GM18499 (cell line): Measurements from ENCODE around the gene SERPINA12.

Source experiments
- ATAC-seq: cut with Tn5 transposase; IDR thresholded peaks from one replicate; pipeline ENCODE4 v1.9.1; 2021; ENCODE audit warnings: moderate number of reproducible peaks; ENCODE audit not compliant: insufficient read depth, unreplicated experiment

SERPINA12 gene, protein sequence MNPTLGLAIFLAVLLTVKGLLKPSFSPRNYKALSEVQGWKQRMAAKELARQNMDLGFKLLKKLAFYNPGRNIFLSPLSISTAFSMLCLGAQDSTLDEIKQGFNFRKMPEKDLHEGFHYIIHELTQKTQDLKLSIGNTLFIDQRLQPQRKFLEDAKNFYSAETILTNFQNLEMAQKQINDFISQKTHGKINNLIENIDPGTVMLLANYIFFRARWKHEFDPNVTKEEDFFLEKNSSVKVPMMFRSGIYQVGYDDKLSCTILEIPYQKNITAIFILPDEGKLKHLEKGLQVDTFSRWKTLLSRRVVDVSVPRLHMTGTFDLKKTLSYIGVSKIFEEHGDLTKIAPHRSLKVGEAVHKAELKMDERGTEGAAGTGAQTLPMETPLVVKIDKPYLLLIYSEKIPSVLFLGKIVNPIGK

GRCh38 chr14:94509356-94509755, at the start of gene SERPINA12:
Gene SERPINA12 (minus strand): TSS chr14:94509469. CDS start chr14:94498397, 11,072 bp downstream.
- no peak for ATAC-seq

- ATAC-seq: no peak
These were observed 49.6 kb upstream of the SERPINA12 start for GRCh38 chr14:94558842-94559241.

GRCh38 chr14:94557327-94557726, 48.1 kb upstream of the SERPINA12 start:
- no peak for ATAC-seq

DNA sequence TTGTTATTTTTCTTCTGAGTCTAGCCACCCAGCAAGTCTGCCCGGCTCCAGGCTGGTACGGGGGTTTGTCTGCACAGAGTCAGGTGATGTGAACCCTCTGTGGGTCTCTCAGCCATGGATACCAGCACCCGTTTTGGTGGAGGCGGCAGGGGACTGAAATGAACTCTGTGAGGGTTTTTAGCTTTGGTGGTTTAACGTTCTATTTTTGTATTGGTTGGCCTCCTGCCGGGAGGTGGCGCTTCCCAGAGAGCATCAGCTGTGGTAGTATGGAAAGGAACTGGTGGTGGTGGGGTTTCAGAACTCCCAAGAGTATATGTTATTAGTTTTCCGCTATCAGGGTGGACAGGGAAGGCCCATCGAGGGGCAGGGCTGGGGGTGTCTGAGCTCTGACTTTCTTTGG, 46.7 kb upstream of the SERPINA12 start:
- ATAC-seq: no peak

GRCh38 chr14:94550041-94550440, 40.8 kb upstream of the SERPINA12 start:
- ATAC-seq: no peak

- no peak for ATAC-seq
These were observed 40.0 kb upstream of the SERPINA12 start for GRCh38 chr14:94548999-94549985.

DNA sequence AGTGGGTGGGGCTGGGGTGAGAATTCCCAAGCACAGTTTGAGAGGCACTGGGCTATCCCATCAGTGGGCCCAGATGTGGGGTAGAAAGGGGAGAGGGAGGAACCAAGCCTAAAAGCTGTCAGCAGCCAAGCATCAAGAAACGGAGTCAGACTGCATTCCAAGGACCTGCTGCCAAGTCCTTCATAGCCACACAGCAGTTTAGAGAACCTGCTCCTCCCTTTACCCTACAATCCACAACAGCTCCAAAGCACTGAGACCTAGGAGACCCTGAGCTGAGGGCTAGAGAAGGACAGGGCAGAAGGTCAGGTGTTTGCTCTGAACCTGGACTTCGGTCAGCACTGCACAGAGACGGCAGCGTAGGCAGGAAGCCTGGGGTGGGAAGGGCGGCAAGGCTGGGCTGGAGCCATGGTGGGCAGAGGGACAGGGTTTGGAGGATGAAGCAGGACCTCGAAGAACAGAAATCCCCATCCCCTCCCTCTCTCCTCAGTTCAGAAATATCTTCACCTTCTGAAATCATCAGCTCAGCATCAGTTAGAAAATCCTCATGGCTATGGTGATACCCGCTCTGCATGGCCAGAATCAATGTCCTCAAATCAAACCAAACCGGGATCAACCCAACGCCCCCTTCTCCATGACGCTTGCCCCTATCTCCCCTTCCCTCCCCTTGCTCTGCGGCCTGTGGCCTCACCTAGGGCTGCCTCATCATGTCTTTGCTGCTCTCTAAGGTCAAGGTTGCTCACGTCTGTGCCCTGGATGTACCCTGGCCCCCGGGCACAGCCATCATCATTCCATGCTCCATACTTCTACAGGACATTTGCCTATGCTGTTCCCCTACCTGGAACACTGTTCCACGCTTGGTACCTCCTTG, 39.1 kb upstream of the SERPINA12 start:
- no peak for ATAC-seq

GRCh38 chr14:94547726-94548125, 38.5 kb upstream of the SERPINA12 start:
- no peak for ATAC-seq

- ATAC-seq: no peak
These were observed 37.9 kb upstream of the SERPINA12 start for GRCh38 chr14:94547151-94547680.

DNA sequence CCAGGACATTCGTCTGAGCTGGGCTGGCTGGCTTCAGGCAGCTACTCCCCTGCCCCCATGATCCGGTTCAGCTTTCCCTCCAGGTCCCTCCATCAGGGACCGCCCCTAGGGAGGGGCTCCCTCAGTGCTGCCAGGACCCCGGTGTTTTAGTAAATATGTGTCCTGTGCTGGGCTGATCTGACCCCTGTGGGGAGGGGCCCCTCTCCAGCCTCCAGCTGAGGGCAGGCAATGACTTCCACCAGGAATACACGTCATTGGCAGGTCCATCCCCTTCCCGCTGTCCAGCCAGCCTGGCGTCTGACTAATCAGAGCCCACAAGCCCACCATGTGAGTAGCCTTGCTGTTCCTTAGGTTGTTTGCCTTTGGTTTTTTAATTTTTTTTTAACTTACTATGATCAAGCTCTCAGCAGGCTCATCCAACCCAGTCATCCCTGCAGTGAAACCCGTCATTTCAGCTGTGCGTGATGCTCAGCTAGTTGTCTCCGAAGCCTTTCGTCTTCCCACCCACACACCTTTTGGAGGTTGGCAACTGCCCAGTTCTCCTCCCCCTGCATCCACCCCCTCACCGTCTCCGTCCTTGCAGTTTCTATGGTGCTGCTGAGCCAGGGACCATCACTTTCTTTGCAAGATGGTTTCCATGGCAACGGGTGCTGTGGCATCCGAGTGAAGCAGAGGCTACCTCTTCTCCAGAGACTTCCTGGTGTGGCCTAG, 36.0 kb upstream of the SERPINA12 start:
- ATAC-seq: no peak

DNA sequence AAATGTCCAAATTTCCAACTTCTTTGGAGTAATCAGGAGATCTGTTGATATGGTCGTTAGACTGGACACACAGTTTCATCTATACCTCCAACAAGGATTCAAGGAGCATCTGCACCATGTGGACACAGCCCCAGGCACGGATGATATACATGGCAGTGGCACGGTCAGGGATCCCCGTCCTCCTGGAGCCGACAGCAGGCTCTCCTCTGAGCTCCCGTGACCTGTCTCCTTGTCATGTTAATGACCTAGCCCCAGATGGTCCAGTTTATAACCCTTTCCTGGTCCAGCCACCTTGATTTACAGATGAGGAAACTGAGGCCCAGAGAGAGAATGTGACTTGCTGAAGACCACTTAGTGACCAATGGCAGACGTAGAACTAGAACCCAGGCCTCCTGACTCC, 35.5 kb upstream of the SERPINA12 start:
- no peak for ATAC-seq

DNA sequence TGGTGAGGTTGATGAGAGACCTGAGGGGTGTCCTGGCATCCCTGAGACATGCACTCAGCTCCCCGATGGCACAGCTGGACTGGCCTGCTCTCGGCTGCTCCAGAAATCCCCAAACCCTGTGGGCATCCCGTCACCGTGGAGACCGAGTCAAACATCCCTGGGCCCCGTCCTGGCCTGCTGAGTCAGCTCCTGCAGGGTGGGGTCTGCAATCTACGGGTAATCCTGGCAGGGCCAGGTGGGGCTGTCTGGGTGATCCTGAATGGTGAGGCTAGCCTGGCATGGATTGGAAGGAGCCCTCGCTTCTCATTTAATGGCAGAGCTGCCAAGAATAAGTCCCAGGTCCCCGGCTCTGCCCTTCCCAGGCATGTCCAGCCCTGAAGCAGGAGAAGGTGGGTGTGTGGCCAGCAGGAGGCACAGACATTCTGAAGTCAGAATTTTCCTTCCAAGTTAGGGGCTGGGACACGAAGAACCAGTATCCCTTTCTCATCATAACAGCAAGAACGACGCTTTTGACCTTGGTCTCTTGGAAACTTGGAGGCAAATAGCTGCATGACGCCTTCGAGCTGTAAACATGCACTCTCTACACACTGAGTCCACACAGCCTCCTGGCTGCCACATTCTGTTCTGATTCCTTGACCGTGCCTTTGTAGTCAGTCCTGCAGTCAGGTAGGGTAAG, 34.3 kb upstream of the SERPINA12 start:
- no peak for ATAC-seq

DNA sequence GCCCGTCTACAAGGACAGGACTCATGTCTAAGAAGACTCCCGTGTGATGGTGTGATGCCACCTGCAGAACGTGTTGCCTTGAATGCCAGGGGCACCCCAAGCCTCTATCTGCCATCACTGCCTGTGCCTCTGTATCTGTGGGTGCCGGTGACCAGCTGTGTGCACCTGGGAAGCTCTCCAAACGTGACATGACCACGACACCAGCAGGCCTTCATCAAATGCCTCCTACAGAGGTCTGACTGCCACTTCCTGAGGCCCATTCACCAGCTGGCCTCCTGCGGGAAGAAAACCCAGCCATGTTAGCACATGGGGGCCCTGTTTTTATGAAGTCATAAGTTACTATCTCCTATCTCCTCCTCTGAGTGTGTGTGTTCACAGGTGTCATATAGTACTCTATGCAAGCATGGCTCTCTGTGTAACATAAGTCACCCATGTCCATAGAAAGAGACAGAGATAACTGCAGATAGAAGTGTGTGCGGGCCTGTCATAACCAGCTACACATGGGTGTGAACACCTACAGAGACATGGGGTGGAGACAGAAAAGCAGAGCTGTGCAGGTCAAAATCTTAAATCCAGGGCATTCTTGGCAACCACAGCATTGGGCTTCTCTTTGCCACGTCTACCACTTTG, 33.7 kb upstream of the SERPINA12 start:
- no peak for ATAC-seq

DNA sequence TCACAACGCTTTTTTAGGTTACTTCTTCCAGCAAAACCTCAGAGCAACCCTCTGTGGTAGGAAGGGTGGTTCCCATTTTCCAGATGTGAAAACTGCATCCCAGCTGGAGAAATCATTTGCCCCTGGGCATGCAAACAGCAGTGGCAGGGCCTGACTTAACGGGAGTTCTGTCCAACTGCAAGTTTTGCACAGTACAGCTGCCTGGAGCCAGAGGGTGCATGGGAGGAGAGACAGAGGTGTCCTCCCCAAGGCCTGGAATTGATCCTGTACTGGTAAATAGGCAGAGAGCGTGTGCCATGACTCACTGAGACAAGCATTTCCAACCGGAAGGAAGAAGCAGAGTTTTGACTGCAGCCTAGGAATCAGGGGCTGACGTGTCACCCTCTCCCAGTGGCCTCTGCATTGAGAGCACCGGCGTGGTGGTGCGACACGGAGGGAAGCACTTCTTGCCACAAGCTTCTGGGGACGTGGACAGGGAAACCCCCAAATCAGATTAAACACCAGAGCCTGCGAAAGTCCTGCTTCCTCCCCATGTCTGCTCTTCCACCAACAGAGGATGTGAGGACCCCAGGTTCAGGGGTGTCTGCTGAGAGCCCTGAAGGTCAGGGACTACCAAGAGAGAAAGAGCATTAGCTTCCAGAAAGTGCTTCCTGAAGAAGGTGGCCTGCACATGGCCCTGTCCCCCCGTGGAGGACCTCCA, 33.0 kb upstream of the SERPINA12 start:
- ATAC-seq: no peak

DNA sequence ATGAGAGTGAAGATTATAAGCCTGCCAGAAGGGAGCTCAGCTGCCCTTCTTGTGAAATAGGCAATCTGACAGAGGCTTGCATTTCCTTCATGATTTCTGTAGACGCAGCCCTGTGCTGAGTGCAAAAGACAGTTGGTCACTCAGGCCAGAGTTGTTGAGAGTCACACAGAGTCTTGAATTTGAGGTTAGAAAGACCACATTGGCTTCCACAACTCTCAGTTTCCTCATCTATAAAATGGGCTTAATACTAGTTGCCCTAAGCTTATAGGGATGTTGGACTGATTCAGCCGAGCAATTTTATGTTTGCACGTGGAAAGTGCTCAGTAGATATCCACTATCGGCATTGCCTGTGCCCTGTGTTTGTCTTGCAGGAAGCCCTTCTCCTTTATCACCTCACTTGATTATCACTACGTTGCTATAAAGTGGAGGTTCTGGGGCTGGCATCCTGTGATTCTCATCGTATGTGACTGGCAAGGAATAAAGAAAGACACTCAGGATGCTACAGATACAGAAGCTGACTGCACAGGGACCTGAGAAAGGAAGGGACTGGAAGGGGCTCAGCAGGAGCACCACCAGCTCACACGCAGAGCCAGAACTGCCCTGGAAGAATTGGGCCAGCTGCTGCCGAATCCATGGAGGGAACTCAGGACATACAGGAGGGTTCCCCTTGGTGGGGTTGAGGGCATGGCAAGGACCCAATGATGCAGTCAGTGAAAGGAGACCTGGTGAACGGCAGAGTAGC, 32.1 kb upstream of the SERPINA12 start:
- ATAC-seq: no peak

- no peak for ATAC-seq
These were observed 30.9 kb upstream of the SERPINA12 start for GRCh38 chr14:94540031-94540794.
